GM21360 (cell line): Measurements from ENCODE around the gene MARCO.

Source experiments
- ATAC-seq: cut with Tn5 transposase; IDR thresholded peaks from one replicate; pipeline ENCODE4 v1.9.1; 2021; ENCODE audit warnings: mild to moderate bottlenecking, moderate library complexity; ENCODE audit not compliant: unreplicated experiment

Gene MARCO

DNA sequence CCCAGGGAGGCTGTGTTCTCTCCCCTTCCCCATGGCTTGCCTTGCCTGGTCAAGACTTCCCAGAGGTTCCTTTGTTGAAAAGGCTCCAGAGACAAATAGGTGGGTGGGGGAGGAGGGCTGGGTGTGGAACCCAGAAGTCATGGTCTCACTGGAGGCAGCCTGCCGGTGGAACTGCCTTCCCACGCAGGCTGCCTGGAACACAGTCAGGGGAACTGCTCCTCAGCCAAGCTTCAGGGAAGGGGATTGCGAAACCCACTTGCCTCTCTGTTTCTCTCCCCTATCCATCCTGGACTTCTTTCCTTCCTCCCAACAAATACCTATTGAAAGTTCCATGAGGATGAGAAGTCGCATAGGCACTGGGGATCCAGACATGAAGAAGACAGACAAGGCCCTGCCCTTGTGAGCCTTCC lies 31.6 kb downstream of the MARCO start:
- ATAC-seq: no peak

DNA sequence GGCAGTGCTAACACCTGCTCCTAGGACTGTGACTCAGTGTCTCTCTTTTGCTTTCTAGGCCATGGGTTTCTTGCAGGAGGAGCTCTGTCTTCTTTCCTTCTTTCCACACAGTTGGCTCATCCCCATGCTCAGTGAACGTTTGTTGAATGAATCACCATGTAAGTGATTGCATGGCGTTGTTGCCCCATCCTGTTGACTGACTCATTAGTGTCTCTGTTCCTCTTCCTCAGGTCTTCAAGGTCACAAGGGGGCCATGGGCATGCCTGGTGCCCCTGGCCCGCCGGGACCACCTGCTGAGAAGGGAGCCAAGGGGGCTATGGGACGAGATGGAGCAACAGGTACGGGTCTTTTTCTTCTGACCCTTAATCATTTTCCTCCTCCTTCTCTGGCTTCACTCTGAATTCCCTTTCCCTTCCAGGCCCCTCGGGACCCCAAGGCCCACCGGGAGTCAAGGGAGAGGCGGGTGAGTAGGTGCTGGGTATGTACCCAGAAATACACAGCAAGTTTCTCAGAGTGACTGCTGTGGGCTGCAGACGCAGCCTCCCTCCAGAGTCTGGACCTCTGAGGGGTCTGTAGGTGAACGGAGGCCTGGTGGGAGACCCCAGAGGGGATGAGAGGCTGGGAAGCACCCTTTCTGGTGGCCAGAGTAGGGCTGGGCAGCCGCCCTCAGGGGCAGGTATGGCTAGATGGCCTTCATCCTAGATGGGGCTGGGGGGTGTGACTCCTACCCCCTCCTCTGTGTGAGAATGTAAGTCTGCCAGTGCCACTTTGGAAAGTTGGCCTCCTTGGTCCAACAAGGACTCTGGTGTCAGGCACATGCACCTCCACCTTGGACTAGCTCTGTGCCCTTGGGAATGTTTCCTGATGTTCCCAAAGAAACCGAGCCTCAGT lies 32.4 kb downstream of the MARCO start:
- ATAC-seq: no peak

DNA sequence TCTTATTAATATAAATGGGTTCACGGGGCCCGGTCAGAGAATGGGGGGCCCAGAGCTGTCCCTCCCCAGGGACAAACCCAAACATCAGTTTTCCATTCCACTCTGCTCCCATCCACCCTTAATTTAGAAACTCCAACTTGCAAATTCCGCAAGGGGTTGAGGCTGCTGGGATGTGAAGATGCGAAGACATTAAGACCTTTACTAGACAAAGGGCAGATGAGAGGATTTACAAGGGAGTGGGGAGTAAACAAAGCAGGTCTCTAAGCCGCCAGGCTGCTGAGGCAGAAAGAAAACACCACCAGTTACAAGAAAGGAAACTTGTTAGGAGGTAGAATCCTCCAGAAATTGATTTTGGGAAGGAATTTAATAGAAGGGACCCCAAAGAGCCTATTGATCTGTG lies 33.1 kb downstream of the MARCO start:
- ATAC-seq: no peak

DNA sequence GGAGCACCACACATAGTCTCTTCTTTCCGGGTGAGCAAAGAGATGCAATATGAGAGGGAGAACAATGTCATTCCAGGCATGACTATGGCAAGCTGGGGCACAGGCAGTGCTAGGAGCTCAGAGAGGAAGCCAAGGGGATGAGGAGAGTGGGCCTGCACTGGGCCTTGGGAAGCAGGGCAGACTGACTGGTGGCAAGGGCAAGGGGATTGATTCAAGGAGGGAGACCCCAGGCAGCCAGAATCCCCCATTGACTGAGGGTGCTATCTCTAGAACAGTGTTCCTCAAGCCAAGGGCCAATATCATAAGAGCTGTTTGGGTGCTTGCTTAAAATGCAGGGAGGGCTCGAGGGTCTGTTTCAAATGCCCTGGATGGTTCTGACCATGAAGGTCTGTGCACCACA lies 36.1 kb downstream of the MARCO start:
- no peak for ATAC-seq

DNA sequence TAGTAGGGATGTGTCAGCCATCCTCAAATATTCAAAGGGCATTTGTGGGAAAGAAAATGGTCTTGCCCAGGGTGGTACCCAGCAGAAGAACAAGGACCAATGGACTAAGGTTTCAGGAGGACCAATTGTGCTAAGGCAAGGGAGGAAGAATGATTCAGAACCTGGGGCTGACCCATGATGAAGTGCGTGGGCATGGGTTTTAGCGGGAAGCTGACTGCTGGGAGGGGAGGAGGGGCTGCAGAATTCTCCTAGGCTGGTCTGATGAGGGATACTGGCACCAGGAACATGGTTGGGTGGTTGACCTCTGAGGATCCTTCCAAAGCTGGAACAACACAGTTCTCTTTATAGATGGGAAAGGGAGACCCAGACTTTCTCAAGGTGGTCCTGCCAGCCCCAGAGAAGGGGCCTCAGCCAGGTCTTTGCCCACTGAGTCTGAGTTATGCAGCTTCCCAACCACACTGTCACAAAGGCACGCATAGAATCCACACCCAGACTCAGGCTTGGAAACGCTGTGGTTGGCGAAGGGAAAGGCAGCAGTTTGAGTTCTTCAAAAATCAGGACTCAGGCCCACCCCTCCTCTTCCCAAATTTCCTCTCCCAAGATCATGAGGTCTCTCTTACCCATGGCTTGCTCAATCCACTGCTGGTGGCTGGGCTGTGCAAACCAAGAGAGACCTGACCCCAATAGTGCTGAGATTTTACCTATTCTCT lies 37.3 kb downstream of the MARCO start:
- ATAC-seq: no peak

DNA sequence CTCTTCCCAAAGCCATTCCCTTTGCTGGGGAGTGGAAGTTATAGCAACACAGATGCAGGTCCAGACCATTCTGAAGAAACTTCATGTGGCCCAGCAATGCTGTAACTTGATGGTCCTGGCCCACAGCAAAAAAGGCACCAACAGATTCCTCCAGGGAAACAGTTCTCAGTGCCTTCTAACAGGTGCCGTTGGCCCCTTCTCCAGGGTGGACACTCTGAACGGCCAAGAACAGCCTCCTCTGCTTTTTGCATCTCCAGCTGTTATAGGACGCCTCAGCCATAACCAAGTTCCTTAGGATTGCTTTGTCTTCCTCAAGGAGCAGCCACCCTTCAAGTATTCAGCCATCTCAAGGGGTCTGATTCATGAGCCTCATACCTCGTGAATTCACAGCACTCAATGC lies 38.0 kb downstream of the MARCO start:
- no peak for ATAC-seq

DNA sequence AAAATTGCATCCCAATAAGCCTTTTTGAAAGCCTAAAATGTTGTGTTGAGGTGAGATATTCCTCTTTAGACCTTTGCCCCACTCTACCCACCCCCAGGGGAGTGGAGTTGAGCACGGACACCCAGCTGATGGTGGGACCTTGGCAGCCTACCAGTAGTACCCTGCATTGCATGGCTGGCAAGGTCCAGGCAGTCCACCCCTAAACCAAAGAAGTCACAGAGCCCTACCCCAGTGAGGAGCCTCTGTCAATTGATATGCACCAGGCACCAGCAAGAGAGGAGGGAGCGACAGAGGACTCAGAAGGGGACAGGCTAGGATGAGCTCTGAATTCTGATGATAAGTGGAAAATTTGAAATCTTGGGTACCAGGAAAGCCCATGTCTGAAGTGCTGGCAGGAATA lies 38.6 kb downstream of the MARCO start:
- no peak for ATAC-seq

DNA sequence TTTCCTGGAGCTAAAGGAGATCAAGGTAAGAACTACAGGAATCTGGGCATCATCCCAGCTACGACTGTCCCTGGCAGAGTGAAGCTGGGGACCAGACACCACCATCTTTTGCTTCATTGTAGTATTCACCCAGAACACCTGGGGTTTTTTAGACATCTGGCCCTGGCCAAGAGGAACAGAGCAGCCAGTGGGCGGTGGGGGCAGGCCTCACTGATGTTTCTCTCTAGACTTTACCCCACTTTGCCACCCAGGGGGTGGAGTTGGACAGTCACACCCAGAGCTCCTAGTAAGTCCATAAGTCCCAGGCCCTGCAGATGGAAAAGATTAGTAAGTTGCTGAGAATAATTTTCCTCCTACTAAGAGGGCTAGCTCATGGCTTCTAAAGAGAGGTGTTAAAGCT lies 39.6 kb downstream of the MARCO start:
- ATAC-seq: no peak

DNA sequence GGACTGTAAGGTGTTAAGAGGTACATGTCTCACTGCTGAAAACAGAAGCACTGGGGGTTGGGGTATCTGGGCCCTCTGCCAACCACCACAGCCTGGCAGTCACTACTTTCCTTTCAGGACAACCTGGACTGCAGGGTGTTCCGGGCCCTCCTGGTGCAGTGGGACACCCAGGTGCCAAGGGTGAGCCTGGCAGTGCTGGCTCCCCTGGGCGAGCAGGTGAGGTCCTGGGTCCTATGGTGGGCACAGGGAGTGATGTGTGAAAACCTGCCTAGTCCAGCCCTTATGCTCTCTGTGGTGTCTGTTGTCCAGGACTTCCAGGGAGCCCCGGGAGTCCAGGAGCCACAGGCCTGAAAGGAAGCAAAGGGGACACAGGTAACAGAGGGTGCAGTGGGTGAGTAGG lies 40.0 kb downstream of the MARCO start:
- no peak for ATAC-seq

DNA sequence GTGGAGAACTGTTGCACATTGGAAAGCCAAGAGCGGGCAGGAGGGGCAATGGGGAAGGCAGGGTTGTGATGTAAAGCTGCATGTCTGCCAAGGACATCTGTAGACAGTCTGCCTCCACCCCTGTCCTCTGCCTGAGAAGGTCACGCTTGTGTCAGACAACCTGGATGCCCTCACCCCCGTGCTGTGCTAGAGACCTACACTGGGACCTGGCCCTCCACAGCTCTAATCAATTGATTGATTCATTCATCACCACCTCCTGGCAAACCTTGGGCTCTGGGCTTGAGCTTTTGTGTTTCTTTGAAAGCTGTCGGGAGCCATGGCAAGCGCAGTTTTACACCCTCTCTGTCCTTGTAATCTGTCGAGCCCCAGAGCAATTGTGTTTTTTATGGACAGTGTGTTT lies 41.1 kb downstream of the MARCO start:
- ATAC-seq: no peak

DNA sequence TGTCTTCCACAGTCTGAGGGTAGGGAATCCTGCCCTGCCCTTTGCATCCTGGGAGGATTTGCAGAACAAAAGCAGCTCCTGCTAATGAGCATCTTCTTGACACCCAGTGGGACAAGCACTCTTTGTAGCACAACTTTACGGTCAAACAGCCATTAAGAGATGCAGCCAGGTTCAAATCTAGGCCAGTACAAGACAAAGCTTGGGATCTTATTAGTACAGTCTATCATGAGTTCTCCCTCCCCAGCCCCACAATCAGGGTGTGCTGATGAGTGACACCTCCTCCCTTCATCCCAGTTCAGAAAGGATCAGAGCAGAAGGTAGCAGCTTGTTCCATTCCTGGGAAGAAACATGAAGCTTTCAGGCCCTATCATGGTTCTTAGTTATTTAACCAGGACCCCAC lies 41.9 kb downstream of the MARCO start:
- no peak for ATAC-seq

DNA sequence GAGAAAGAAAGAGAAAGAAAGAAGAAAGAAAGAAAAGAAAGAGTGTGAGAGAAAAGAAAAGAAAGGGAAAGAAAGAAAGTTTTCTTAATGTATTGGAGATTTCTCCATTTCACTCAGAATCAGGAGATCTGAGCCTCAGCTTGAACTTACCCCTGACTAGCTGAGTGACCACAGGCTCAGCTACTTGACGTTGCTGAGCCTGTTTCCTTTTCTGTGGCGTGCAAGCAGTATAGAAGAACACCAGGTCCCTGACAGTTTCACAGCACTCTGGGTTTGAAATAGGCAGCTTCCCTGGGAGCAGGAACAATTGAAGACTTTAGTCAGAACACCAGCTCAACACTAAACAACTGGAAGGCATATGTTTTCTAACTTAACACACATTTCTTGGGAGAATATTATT lies 44.7 kb downstream of the MARCO start:
- ATAC-seq: peak; percentile 48

DNA sequence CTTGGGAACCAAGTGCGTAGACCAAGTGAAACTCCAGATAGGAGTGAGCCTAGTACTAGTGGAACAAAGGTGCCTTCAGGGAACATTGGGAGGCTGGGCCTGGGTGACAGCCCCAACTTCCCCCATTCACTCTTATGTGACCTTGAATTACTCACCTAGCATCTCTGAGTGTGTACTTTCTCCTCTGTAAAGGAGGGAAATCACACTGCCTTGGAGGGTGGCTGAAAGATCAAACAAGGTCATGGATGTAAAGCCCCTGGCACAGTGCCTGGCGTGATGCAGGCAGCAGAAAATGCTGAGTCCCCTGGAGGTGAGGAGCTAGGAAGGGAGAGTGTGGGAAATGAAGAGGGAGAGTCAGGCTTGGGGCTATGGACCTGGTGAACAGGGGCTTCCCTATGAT lies 45.9 kb downstream of the MARCO start:
- no peak for ATAC-seq

DNA sequence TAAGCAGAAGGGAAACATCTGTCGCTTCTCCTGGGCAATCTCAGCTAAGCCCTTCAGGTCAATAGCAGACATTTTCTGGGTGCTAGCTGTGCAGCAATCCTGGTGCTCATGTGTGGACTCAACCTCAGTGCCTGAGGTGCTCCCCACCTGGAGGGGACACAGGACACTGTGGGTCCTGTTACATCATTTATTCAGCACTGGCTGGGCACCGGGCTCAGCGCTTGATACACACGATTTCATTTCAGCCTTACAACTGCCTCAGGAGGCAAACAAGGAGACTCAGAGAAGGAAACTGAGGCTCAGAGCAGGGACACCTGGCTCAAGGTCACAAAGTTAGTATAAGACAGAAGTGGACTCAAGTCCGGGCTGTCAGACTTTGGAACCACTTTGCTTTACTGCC lies 46.7 kb downstream of the MARCO start:
- ATAC-seq: no peak

DNA sequence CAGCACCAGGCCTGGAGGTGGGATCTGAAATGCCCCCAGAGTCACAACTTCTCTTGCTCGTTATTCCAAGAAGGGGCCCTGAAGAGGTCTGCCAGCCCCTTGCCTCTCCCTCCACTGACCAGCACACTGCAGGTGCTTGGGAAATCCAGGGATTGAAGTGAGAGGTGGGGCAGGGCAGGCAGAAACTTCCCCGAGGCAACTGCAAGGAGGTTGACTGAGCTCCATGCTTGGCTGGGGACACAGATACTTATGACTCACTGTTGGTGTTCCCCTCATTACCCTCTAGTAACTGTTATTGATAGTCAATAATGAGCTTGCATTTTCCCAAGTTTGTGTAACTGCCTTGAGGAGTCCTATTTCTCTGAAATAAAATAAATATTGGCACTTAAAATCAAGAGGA lies 47.5 kb downstream of the MARCO start:
- ATAC-seq: peak; percentile 83

DNA sequence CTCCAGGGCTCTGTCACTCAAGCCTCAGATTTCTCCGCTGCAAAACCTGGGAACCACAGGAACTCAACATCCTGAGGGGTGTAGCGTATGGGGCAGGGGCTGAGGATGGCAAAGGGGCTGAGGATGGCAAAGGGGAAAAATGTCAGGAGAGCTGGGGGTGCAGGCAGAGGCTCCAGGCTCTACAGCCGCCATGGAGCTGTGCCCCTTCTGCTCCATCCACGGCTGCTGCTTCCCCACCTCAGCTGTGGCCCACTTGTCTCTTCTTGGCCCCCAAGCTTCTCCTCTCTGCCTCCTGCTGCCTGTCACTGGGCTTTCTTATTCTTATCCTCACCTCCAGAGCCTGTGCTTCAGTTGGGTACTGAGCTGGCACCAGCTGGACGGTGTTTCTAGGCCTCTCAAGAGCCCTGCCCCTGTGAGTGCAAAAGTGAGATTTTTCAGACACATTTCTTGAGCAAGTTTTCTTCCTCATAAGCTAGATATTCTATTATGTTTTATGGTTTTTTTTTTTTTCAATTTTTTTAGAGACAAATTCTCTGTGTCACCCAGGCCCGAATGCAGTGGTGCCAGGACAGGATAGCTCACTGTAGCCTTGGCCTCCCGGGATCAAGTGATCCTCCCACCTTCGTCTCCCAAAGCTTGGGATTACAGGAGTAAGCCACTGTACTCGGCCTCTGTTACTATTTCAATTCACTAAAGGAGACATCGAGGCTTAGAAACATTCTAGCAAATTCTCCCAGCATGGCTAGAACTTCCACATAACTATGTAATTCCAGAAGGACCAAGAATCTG lies 49.0 kb downstream of the MARCO start:
- ATAC-seq: no peak

DNA sequence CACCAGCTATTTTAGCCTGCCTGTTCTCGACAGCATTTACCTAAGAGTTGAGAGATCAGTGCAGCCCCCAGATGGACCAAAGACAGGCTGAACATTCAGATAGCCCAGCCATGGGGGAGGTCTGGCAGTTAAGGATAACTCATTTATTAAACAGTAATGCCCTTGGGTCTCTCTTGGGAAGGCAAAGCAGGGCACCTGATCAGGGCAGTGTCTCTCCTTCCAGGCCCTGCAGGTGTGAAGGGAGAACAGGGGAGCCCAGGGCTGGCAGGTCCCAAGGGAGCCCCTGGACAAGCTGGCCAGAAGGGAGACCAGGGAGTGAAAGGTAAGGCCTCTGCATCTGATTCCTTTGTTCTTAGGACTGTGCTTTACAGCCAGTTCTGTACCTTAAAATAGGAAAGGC lies 49.6 kb downstream of the MARCO start:
- ATAC-seq: no peak

DNA sequence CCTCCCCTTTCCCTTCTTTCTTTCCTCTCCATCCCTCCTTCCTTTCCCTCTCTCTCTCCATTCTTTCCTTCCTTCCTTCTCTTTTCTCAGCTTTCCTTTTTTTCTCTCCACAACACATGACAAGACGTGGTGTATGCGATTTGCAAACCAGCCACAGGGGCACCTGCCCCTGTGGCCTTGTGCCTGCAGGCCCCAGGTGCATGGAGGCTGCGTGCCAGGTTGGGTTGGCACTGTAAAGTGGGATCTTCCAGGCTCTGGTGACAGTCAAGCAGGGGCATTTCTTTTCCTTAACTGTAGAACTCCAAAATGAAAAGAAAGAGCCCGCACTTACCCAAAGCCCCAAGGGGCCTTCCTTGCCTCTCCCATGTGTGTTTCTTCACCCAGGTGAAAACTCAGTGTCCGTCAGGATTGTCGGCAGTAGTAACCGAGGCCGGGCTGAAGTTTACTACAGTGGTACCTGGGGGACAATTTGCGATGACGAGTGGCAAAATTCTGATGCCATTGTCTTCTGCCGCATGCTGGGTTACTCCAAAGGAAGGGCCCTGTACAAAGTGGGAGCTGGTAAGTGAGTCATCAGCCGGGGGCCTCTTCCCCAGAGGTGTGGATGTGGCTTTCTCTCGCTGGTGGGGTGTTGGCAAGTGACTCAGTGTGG lies 50.9 kb downstream of the MARCO start:
- ATAC-seq: no peak

DNA sequence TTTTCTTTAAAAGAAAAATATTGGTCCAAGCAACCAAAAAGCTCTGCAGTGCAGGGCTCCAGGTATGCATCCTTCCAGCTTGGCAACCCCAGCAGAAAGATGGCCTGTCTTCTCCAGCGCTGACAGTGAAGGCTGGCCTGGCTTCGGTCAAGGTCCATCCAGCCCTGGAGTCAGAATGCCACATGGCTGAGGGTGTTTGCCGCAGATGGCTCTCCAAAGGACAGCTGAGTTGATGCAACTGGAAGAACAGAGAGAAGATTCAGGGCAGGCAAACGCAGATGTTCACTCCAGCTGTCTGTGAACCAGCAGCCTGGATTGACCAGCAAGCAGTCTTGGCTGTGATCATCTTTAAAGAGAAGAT lies 51.4 kb downstream of the MARCO start:
- no peak for ATAC-seq

DNA sequence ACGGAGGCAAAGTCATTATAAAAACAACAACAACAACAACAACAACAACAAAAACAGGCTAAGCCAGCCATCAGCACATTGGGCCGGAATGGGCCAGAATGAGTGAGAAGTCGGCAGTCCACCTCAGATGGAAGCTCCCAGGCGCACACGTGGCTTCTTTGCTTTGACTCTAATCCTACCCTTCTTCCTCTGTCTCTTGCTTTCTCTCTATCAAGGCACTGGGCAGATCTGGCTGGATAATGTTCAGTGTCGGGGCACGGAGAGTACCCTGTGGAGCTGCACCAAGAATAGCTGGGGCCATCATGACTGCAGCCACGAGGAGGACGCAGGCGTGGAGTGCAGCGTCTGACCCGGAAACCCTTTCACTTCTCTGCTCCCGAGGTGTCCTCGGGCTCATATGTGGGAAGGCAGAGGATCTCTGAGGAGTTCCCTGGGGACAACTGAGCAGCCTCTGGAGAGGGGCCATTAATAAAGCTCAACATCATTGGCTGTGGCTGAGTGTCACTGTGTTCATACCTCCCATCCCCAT lies 52.2 kb downstream of the MARCO start:
- no peak for ATAC-seq

DNA sequence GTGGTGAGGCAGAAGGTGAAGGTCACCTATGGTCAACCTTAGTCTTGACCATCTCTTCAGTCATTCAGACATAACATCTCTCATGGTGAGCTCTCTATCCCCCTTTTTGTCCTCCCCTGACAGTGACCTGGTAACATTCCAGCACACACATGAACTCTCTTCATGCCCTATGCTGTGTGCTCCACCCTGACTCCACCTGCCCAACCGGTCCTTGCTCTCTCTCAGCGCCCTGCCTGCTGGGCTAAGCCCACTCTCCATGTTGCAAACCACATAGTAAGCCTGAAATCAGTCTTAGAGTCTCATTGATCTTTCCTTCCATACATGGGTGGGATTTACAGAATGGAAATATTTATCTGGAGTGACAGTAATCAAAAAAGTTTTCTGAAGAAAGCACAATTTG lies 52.8 kb downstream of the MARCO start:
- no peak for ATAC-seq
